Activated CD4-positive, alpha-beta T cell treated with anti-CD3 and anti-CD28 coated beads, Interleukin-2, amount 50 U/mL, for 16 hours (primary cell): ENCODE measurements around the gene PASD1.

Source experiments
- DNase-seq: peaks from one replicate; pipeline ENCODE4 v3.0.0-alpha.2; 2020

PASD1 gene

DNA sequence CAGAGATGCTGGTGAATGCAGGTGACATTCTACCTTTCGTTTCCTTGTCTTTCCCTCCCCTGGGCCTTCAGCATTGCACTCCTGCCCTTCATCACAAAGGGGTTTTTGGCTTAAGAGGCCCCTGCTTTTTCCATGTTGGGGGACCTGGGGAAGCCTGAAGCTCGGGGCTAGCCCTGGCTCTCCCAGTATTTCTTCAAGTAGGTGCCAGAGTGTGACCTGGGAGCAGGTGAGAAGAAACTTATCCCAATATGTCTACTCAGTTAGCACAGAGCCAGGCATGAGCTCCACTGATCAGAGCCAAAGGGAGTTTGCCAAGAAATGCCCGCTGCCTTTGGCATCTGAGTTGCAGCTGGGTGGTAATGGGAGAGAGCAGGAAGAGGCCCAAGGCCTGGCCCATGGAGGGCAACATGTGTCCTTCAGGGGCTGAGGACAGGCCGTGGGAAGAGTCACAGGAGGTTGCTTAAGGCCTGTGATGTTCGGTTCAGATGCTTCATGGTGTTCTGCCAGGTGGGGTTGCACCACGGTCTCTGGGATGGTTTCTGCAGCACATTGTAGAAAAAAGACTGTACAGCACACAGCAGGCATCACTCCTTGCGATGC is 139.4 kb downstream of the PASD1 start:
- DNase-seq = no peak

DNA sequence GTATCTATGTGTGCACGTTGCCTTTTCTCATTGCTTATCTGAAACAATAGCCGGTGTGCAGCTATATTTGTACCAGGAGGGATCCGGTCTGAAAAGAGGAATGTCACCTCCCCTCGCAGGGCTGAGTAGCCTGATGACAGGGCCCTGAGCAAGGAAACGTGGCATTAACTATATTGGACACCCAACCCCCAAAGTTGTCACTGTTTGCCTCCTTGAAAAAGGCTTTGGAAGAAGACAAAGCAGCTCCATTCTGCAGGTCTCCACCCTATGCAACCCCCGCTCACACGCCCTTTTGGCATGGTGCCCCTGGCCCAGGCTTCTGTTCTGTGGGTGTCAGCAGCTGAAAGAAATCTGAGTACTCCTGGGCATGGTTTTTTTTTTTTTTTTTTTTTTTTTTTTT is 140.0 kb downstream of the PASD1 start:
- DNase-seq = no peak

GRCh38 chrX:151704041-151704663 is 140.7 kb downstream of the PASD1 start:
- DNase-seq = no peak

DNA sequence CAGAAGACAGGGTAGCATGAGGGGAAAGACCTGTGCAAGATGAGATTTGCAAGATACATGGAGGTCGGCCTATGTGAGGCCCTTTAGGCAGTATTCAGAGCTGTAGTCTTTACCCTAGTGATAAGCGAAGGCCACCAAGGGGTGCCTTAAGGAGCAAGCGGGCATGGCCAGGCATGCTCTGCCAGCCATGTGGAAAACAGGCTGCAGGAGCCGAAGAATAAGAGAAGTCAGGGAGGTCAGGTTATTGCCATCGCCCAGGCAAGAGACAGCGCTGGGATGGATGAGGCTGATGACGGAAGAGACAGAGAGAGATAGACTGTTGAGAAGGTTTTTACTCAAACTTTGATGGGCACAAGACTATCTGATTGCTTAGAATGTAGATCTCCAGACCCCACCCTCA is 145.3 kb downstream of the PASD1 start:
- DNase-seq = no peak

DNA sequence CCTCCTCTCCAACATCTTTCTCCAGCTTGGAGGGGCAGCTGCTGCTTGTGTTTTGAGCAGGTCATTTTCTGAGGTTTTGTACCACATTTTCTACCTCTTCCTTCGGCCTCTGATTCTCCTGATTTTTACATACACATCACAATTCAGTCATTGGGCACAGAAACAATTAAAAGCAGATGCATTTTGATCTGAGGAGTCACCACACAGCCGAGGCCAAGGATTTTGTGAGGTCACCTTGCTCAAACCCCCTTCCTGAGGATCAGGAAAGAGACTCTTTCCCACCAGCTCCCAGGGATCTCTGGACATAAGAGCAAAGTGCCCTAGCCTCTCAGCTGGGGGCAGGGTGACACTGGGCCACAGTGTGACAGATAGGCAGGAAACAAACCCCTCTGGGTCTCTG is 147.0 kb downstream of the PASD1 start:
- no peak for DNase-seq

- DNase-seq = no peak
These were observed 147.7 kb downstream of the PASD1 start for GRCh38 chrX:151711154-151711553.

DNA sequence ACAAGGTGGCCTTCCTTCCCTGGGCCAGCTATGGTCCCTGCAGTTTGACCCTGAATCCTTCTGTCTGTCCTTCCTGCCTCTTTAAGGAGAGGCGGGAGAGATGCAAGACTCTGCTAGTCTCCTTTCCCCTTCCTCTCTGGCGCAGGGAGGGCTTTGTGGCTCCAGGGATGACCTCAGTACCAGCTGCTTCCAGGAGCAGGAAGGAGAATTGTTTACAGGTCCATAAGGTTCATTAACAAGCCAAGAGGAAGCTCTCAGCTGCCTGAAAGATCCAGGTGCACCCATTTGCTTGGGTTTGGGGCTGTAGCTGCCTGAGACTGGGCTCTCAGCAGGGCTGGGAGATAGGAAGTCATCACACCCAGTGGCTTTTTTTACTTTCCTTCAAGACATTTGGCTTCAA is 148.3 kb downstream of the PASD1 start:
- DNase-seq = no peak

DNA sequence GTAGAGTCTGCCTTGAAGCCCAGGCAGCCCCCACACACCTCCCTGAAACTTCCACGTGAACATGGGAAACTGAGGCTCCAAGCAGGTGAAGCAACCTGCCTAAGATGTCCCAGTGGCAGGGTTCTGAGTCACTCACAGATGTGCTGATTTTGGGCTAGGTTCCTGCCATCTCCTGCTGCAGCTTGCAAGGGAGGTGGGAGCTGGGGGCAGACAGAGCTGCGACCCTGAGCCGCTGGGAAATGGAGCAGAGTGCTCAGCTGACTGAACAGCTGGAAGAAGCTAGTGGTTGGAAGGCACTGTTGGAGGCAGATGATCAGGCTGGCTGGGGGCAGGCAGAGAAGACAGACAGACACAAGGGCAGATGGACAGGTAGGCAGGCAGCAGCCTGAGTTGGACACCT is 148.8 kb downstream of the PASD1 start:
- no peak for DNase-seq

DNA sequence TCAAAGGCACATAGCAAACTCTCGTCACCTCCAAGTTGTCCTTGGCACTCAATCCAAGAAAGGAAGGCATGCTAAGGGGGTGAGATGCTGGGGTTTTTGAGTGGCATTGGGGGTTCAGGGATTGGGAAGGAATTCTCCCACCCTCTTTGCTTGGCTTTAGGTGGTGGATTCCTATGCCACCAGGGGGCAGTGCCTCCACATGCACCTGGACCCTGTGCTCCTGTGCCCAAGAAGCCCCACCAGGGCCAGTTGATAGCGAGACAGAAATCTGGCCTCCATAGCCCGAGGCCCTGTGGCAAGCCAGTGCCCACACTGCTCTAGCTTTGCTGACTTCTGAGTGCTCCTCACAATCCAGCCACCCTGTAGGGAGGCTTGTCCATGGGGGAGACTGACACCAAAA is 150.4 kb downstream of the PASD1 start:
- DNase-seq = peak; percentile 3

DNA sequence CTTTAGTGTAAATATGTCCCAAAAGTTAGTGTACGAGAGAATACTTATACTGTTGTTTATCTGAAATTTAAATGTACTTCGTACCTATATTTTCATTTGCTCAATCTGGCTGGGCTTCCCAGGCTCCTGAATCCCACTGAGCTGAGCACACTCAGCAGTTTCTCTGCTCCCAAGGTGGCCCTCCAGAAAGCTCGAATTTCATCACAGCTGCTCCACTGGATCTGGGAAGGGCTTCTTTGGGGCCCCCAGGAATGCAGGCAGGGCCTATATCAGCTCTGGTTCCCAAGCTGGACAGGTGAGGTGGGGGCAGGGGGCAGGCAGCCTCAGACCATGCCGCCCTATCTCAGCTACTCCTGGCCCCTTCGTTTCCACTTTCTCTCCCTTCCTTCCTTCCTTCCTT is 150.9 kb downstream of the PASD1 start:
- DNase-seq = no peak

DNA sequence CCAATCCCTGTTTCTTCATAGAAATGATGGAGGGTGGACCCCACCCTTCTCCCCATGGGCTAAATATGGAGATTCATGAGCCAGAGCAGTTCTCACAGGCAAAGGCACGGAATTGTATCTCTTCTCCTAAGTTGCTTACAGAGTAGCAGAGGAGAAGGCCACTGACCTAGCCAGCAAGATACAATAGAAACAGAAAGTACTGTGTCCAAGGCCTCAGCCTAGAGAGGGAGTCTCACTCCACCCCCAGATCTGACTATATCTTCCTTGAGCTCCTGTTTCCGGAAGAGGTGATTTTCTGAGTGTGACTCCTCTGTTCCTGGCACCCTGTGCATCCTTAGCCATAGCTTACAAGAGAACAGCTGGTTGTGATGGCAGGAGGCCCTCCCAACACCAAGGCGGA is 152.3 kb downstream of the PASD1 start, which contains the start of gene FATE1:
Gene FATE1, plus strand, starts transcription at position 284 of the 400 bp plus-strand sequence. Its CDS starts 85 bp downstream, at position 369.
- no peak for DNase-seq

DNA sequence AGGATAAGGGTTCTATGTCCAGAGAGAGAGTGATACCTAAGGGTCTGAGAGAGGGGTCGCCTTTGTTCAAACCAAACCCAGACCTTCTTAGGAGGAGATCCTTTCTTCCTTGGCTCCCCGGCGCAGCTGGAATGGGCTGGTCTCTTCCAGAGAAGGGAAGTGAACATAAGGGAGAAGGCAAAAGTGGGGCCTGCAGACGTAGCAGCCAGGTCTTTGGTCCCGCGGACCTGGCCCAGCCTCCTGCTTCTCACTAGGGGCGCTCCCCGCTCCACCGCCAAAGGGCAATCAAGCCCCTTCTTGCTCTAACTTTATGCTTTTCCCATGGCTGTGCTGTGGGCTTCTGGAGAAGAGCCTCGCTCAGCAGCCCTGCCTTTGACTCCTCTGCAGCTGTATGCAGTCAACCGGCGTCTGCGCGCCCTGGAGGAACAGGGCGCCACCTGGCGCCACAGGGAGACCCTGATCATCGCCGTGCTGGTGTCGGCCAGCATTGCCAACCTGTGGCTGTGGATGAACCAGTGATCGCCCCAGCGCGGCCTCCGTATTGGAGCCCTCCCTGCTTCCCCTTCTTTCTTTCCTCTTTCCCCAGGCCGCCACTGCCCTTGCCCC is 158.9 kb downstream of the PASD1 start:
- DNase-seq = peak; percentile 13

DNA sequence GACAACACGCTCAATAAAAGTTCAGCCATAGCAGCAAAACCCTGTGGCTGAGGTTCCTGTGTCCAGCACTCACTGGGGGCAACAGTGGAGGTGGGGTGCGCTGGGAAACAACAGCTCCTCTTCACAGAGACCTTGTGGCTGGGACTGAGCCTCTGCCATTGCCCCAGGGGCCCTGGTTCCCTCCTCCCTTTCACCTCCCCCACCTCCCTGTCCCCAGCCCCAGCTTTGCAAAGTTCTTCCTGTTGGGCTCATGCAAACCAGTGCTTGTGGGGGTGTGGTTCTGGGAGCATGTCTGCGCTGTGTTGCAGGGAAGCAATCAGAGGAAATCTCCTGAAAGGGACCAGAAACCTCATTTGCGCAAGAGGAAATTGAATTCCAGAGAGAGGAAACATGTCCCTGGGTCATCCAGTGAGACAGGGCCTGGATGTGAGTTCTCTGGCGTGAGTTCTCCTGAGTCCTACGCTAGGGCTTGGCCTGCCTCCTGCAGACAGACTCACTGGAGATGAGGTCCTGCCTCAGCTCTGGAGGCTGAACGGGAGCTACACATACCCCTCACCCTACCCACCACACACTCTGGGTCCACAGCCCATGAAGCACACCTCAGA is 159.8 kb downstream of the PASD1 start:
- no peak for DNase-seq

GRCh38 chrX:151724563-151725337 is 161.3 kb downstream of the PASD1 start:
- DNase-seq = no peak

DNA sequence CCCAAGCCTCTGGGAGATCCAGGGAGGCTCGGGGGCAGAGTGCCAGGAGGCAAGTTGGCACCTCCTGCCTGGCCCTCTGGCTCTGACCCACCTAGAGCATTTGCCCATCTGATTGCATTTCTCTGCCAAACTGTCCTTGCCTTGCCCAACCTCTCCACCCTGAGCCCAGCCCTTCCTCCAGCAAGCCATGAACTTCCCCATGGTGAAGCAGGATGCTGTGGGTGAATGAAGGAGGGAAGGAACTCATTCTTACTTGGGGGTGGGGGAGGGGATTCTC is 161.8 kb downstream of the PASD1 start:
- no peak for DNase-seq
